HG03432 (cell line): ENCODE results near the gene RRAS2.
"Not testable (repeated sequence)": the region's sequence is repeated elsewhere in the genome, so short reads cannot be mapped to it uniquely, and the experiment has no call there.

Source experiments
- ATAC-seq: cut with Tn5 transposase; IDR thresholded peaks from one replicate; pipeline ENCODE4 v1.9.1; 2021; ENCODE audit warnings: mild to moderate bottlenecking, moderate library complexity; ENCODE audit not compliant: unreplicated experiment

Gene RRAS2

DNA sequence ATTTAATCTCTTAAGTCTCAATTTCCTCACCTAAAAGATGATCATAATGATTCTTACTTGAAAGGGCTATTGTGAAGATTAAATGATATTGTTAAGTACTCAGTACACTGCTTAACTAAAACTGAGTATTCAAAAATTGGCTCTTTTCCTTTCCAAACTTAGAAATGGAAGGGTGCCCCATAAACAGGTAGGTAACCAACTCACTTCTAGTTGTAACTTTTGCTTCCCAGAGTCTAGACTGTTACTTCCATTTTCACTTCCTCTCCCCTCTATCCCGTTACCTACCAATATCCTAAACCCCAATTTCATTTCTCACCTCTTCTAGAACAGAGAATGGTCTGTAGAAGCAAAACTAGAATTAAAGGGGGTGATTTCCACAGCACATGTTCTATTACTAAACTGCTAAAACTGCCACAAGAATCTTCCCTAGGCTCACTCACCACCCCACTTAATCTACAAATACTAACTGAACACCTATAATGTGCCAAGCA lies 50.0 kb downstream of the RRAS2 start:
- ATAC-seq: peak; percentile 44

DNA sequence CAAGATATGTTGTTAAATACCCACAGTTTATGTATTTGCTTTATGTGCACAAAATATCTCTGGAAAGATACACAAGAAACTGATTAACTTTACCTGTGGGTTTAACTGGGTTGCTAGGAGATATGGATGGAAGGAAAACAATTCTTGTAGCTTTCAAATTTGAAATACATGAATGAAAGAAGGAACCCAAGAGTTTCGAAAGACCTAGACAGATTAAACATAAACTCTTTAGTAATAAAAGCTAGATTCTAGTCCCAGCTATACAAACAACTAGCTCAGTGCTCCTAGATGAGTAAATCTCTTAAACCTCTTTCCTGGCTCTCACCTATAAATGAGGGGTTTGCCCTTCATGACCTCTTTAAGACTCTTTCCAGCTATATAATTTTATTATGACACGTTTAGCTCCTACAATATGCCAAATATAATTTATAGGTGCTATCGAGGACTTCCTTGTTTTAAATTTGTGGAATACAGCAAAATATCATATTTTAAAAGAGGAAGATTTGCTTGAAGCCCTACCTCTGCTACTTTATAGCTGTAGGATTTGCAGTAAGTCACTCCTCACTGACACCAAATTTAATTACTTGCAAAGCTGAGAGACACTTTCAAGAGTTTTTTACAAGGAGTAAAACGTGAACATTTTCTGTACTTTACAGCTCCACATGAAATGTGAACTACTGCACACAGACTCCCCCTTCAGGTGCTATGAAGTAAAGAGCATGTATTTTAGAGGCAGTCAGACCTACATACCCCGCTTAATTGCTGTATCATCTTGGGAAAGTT lies 50.7 kb downstream of the RRAS2 start:
- ATAC-seq: peak; percentile 46

DNA sequence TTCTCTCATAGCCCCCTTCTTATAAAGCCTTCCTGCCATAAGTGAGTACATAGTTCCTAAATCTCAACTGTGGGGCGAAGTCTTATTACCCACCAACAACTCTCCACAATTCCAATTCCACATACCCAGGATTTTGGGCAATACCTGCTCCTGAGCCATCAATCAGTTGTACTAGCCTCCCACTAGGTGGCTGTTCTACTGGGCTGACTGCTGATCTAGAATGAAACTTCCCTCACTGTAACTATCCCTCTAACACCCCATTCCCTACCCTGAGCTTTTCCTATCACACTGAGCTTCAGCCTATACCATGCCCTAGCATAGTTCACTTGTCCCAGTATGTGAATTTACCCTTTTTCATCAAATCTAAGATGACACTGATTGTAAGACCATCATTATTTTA lies 52.5 kb downstream of the RRAS2 start:
- ATAC-seq: no peak

DNA sequence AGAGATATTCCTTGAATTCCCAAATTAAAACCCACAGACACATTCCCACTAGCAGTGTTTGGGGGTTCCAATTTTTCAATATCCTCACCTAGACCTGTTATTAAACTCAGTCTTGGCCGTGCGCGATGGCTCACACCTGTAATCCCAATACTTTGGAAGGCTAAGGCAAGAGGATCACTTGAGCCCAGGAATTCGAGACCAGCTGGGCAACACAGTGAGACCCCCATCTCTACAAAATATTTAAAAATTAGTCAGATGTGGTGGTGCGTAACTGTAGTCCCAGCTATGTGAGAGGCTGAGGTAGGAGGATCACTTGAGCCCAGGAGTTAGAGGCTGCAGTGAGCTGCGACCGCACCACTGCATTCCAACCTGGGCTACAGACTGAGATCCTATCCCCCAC lies 53.3 kb downstream of the RRAS2 start:
- no peak for ATAC-seq

DNA sequence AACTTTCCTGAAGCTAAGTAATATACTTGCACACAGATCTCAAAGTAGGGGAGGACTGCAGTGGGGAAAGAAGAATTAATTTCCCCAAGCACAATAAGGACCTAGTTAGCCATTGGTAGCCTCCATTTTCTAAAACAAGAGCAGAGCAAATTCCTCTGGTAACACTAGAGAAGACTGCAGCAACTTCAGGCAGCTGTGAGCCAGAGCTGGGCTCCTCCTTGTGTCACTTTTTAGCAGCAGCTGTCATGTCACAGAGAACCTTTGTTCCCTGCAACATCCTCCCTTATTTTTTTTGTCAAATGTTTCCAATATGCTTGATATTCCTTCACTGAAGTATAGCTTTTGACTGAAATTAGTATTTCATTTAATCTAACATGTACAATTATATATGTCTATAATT lies 54.4 kb downstream of the RRAS2 start:
- ATAC-seq: no peak

DNA sequence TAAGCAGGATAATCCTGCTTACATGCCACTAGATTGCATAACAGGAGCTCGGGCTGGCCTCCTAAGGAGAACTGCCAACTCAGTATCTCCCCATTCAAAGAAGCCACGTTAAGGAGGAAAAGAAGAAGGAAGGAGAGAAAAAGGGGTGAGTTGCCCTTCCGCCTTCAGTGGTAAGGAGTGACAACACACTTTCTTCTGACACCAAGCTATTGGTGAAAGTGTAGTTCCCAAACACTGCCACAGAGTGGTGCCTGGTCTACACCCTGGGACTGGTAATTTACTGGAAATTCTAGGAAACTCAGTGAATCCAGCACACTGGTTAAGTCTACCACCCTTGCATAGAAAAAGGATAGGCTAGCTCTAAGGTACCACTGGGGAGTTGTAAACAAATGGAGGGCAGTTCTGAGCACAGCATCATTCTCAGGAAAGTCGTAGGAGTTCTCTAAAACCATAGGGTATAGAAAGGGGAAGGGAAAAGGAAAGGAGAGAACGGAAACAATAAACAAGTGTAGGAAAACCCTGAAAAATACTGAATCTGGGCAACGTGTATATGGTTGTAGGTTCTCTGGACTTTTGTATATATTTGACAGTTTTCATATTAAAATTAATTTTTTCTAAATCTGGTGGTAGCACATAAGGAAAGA lies 58.2 kb downstream of the RRAS2 start:
- peak; percentile 87 for ATAC-seq

DNA sequence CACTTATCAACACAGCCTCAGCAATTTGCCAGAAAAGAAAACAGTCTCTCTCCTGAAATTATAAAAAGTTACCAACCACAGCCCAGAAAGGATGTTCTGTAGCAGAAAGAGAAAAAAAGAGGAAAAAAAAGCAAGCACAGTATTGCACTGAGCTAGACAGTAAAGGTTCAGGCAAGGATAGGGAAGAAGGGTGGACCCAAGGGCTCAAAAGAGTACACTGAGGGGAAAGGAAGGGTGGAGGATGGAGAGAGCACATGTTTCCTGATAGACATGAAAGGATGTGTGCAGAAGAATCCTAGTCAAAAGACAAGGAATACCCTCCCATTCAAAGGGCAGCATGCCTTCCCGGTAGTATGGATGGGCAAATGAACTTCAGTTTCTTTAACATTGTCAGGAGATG lies 59.1 kb downstream of the RRAS2 start:
- ATAC-seq: no peak

DNA sequence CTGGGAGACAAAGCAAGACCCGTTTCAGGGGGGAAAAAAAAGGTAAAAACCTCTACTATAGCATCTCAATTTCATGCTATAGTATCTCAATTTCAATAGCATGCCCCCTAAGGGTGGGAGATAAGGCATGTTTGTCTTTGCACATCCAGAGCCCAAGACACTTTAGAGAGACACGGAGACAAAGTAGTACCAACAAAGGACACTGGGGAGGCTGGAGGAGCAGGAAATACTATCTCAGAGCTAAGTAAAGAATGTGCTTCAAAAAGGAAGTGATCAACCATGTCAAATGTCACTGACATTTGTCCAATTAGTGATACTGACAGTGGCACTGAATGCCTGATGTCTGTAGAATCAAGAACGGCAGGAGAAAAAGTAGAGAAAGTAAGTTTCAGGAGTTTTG lies 68.6 kb downstream of the RRAS2 start:
- no peak for ATAC-seq

DNA sequence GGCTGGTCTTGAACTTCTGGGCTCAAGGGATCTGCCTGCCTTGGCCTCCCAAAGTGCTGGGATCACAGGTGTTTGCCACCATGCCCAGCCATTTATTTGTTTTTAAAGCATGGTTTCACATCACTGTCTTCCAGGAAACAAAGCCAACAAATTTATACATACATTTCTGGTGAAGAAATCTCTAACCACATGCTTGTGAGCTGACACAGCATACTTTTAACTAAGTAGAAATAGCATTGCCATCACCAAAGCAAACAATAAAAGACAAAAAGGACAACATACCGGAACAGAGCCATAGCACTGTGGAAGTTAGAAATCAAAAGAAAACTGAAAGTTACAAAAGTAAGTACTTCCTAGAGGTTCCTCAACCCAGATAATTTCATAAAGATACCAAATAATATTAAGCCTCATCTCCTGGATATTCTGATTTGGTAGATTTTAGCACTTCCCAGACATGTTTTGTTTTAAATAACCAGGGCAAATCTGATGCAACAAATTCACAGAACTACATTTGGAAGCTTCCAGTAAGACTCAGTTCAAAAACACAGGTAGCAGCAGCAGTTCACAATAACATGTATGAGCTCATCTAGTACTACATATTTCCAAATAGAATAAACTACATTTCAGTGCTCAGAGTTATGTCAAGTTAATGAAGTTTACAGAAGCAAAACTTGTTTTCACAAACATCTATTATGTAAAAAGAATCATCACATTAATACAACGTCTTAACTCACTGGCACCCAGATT lies 70.6 kb downstream of the RRAS2 start:
- ATAC-seq: no peak

DNA sequence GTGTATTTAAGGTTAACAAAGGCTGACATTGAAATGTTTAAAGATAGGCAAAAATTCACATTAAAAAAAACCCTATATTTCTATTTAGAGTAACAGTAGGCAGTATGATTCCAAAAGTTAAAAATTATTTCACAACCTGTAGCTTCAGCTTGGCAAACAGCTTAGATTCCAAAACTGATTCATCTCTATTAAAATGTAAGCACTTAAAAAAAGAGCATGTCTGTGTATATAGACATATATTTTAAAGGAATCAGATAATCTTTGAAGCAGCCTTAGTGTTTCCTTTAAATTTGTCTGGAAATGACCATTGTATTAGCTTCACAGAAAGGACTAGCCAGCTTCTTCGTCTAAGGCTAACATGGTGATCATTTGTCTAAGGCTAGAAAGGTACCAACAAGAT lies 80.1 kb downstream of the RRAS2 start:
- ATAC-seq: not testable (repeated sequence)

DNA sequence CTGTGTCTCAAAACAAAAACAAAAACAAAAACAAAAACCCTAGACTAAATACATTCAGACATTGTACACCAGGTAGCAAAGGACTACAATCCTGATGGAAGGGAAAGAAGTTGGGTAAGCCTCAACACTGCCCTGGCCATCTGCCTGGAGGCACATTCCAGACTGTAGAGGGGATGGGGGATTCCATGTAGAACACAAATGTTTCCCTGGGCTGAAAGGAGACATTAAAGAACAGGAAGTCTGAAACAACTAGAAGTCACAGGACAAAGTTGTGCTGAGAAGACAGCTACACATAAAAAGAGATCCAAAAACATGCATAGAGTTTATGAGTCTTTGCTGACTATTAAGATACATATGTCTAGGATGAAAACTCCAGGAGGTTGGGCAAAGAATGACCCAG lies 83.9 kb downstream of the RRAS2 start:
- ATAC-seq: no peak

DNA sequence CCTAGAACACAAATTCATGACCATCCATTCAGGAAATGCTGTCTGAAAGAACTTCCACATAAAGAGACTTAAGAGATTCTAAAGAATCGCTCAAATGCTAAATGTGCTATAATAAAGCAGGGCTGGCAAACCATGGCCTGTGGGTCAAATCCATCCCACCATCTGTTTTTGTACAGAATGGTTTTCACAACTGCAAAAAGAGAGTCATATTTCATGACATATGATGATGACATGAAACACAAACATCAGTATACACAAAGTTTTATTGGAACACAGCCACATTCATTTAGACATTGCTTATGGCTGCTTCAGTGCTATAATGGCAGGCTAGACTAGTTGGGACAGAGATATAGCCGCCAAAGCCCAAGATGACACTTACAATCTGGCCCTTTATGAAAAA lies 85.1 kb downstream of the RRAS2 start:
- no peak for ATAC-seq

DNA sequence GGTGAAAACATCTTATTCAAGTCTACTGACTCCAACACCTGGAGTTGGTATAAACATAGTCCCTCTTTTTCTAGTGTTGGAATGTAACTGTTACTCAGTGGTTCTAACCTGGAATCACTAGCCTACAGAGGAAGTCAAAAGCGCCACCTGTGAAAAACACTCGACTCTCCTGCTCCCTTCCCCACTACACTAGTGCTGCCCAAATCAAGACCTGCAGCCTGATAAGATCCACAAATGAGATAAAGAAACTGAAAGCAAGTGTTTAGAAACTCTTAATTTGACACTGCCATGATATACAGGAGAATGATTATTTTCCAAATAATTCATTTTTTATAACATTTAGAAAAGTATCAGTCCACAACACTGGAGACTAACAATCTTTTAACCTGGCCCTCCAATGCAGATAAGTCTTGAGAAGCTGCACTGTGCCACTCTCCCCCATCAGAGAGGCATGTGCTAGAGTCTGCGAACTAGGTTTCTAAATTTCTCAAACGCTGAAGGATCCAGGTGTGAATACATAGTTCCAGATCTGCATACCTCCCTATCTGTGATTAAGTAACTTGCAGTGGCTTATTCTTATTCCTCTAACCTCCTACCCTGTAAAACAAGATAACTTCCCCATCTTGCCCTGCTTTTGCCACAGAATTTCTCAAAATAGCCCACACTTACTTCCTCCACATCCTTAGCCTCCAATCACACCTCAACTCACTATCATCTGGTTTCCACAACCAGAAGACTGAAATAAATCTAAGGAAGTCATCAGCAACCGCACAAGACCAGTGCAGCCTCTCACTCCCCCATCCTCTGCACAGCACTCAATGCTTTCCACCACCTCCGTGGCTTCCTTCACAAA lies 88.1 kb downstream of the RRAS2 start:
- ATAC-seq: peak; percentile 82

DNA sequence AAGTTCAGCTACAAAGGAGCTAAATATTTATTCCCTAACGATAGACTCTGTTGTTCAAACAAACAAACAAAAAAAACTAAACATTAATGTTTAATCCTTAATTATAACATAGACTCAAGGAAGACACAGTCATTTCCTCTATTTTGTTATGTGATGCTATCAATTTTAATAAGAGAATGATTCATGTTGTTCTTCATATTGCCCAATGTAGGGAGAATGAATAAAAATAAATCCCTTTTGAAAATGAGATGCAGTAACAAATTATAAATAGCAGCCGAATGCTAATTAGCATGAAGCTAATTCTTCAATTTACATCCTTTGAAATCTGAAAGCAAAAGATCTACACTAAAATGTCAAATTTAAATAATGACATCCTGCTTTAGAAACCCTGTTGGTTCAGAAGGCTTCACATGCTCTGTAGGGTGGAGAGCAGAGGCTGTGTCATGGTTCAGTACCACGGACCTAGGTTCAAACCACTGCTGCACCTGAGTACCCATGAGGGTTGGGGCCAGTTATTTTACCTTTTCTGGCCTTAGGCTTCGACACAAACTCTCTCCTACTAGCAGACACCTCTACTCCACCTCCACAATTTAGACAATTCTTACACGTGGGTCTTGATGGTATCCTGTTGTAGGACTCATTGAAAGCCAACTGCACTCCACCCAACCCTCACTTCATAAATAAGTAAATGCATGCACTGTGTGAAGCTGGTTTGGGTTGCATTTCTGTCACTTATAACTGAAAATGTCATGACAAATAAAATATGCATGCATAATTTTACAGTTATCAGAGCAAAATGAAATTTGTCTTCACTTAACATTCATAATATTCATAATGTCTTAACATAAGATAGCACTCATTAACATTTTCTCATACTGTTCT lies 89.0 kb downstream of the RRAS2 start:
- ATAC-seq: peak; percentile 43

DNA sequence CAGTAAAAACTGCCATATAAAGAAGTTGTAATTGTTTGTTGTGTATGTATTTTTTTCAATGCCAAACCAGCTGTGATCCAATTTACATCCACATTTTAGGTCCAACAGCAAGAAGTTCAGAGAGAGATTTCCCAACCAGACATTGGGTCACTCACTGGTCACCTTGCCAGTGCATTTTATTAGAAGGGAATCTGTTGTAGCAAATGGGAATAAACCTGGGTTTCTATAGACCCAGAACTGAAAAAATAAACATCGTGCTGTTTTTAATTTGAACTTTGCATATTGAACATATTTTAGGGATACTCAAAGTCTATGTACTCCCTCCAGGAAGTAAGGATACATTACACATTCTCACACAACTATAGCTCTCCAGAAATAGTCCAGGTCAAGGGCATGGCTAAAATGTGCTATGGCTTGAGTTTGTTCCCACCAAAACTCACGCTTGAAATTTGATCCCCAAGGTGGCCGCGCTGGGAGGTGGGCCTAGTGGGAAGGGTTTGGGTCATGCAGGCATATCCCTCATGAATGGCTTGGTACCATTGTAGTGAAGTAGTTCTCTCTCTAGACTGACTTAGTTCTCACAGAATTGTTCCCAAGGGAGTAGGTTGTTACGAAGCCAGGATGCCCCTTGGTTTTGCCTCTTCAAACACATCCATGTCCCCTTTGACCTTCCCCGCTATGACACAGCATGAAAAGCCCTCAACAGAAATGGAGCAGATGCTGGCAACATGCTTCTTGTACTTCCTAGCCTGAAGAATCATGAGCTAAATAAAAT lies 90.9 kb downstream of the RRAS2 start:
- no peak for ATAC-seq

DNA sequence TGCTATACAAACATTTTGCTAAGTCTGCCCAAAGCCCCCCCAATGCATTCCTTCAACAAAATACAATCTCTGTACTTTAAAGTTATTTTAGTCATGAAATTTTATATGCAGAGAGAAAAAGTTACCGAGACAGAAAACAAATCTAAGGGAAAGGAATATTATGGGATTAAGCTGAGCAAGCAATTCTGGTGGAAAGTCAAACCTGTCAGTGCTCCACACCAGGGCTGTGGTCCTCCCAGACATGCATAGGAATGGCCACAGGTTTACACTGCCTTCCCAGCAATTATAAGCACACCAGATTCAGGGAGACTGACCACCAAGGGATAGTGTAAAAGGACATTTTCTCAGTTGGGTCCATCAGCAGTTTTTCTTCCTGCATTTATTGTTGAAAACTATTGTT lies 92.4 kb downstream of the RRAS2 start:
- no peak for ATAC-seq

DNA sequence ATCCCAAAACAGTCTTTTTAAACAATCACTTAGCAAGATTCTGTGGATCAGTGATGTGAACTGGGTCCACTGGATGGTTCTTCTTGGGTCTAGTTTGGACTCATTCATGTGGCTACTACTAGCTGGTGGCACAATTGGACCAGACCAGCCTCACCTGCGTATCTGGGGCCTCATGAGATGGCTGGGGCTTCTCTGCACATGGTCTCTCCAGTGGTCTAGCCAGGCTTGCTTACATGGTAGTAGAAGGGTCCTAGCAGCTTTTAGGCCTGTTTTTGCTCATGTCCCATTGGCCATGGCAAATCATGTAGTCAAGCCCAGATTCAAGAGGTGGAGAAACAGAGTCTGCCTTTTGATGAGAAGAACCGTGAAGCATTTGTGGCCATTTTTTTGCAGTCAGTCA lies 94.0 kb downstream of the RRAS2 start:
- ATAC-seq: no peak

DNA sequence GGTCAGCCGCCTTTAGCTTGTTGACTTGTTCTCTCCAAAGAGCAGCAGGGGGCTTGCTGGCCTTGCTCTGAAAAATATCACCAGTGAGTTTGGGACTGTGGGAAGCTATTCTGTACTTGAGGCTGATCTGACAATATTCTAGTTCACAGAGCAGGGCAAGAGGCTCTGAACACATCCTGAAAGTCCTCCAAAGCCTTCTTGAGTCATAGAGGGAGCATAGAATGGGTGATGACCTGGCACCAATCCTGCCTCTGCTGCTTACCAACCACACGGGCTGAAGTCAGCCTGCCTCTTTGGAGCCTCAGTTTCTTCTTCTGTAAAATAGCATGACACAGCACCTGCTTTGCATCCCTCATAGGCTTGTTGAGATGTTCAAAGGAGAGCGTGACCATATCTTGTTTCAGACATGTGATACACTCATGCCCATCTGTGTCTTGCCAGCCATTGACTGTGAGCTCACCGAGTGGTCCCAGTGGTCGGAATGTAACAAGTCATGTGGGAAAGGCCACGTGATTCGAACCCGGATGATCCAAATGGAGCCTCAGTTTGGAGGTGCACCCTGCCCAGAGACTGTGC lies 96.6 kb downstream of the RRAS2 start:
- no peak for ATAC-seq

DNA sequence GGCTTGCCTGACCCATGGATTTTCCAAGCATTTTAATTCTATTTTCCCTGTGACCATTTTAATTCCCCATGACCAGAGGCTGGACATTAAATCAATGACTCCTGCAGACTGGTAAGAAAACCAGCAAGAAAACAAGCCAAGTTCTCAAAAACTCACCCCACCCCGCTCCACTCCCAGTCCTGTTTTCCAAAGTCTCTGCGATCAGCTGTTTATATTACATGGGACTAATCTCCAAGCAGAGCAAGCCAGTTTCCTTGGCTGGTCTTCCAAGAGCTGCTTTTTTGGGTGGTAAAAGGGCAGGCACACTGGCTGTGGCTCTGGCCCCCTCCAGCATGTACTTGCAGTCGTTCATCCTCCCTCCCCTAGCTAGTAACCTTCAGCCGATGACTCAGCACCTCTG lies 97.9 kb downstream of the RRAS2 start:
- ATAC-seq: no peak
